Osteocyte (in vitro differentiated cells): Measurements from ENCODE around the gene GNAI1. TPM values are rescaled to one million over a fixed set of nuclear protein-coding genes. Genes with fewer than 3 reads are reported as not detected.

Experiments used
- DNase-seq: peaks from one replicate; pipeline ENCODE4 v3.0.0; 2021; ENCODE audit warnings: mixed read lengths; ENCODE audit not compliant: unreplicated experiment; ENCODE audit errors: extremely low spot score
- H3K27ac Mint-ChIP-seq: one replicate; pipeline ENCODE4 v1.8.0; 2021; ENCODE audit warnings: mild to moderate bottlenecking, mixed read lengths; ENCODE audit not compliant: unreplicated experiment
- H3K27me3 Mint-ChIP-seq: one replicate; pipeline ENCODE4 v1.8.0; 2021; ENCODE audit warnings: mixed read lengths; ENCODE audit not compliant: unreplicated experiment
- H3K36me3 Mint-ChIP-seq: one replicate; pipeline ENCODE4 v1.8.0; 2021; ENCODE audit warnings: mixed read lengths; ENCODE audit not compliant: unreplicated experiment
- H3K4me1 Mint-ChIP-seq: one replicate; pipeline ENCODE4 v1.8.0; 2021; ENCODE audit warnings: mixed read lengths; ENCODE audit not compliant: unreplicated experiment
- H3K4me3 Mint-ChIP-seq: one replicate; pipeline ENCODE4 v1.8.0; 2021; ENCODE audit warnings: mild to moderate bottlenecking, moderate library complexity, mixed read lengths; ENCODE audit not compliant: unreplicated experiment
- H3K9me3 Mint-ChIP-seq: one replicate; pipeline ENCODE4 v1.8.0; 2021; ENCODE audit warnings: mixed read lengths; ENCODE audit not compliant: unreplicated experiment
- total RNA-seq: library from RNA; stranded (reverse); gene quantifications from 2 replicates; pipeline ENCODE4 v1.2.1, GENCODE V29; 2021
- TF ChIP-seq, protein P1 (sequence below): fragments of 200-600 bp; sonication (generic); IDR thresholded peaks from 2 replicates; pipeline ENCODE4 v1.5.0; 2021; ENCODE audit warnings: antibody characterized with exemption, mild to moderate bottlenecking, moderate library complexity

GNAI1 gene
- total RNA-seq, 1 donor from 2014 or later: 44.4 TPM

DNA sequence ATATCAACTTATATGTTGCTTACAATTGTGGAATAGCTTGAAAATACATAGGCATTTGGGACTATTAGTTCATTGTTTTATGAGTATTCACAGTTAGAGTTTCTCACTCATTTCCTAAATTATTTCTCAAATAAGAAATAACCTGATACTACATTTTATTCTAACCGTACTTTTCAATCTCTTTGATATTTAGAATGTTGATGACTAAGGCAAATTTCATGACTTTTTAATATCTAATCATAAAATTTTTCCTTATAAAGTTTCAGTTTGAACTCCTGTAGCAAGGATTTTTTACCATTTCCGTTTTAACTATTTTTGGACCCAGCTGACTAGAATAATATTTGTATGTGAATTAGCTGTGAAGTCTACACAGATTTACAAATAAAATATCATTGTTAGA, 41.3 kb upstream of the GNAI1 start:
- TF ChIP-seq, protein P1, sequence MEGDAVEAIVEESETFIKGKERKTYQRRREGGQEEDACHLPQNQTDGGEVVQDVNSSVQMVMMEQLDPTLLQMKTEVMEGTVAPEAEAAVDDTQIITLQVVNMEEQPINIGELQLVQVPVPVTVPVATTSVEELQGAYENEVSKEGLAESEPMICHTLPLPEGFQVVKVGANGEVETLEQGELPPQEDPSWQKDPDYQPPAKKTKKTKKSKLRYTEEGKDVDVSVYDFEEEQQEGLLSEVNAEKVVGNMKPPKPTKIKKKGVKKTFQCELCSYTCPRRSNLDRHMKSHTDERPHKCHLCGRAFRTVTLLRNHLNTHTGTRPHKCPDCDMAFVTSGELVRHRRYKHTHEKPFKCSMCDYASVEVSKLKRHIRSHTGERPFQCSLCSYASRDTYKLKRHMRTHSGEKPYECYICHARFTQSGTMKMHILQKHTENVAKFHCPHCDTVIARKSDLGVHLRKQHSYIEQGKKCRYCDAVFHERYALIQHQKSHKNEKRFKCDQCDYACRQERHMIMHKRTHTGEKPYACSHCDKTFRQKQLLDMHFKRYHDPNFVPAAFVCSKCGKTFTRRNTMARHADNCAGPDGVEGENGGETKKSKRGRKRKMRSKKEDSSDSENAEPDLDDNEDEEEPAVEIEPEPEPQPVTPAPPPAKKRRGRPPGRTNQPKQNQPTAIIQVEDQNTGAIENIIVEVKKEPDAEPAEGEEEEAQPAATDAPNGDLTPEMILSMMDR: no peak
- Mint-ChIP-seq H3K4me1 (peaks cover 8% of the 10 kb centered on the region), H3K4me3 (no peak overlapping the region), H3K36me3 (no peaks in the 10 kb centered on the region), H3K27me3 (no peaks in the 10 kb centered on the region), H3K27ac (no peak overlapping the region), H3K9me3 (no peaks in the 10 kb centered on the region)
- no peak for DNase-seq

- Mint-ChIP-seq H3K4me1 (no peaks in the 10 kb centered on the region), H3K9me3 (no peaks in the 10 kb centered on the region)
- DNase-seq: no peak
Measured at GRCh38 chr7:80095545-80095944, 39.1 kb upstream of the GNAI1 start.

DNA sequence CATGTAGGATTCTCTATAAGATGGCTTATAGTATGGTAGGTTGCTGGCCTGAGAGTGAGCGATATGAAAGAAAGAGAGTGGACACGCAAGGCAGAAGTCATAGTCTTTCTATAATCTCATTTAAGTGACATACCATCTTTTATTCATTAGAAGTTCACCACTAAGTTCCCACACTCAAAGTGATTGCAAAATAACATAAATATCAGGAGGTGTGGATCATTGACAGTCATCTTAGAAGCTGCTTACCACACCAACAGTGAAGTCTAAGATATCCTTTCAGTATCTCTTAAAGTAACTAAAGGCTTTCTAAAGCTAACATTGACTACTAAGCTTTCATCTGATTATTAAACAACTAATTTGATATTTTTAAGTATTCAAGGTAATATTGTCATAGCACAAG, 36.9 kb upstream of the GNAI1 start:
- Mint-ChIP-seq H3K27ac (no peak overlapping the region), H3K27me3 (no peaks in the 10 kb centered on the region), H3K36me3 (peaks cover 2% of the 10 kb centered on the region), H3K4me3 (no peak overlapping the region), H3K4me1 (no peaks in the 10 kb centered on the region), H3K9me3 (peaks cover 8% of the 10 kb centered on the region)
- TF ChIP-seq, protein P1: no peak
- DNase-seq: no peak

More at GRCh38 chr7:80095545-80095944, 39.1 kb upstream of the GNAI1 start:
- Mint-ChIP-seq H3K36me3 (no peaks in the 10 kb centered on the region), H3K4me3 (no peak overlapping the region), H3K27me3 (no peaks in the 10 kb centered on the region), H3K27ac (no peak overlapping the region)
- TF ChIP-seq, protein P1: peak; percentile 65

DNA sequence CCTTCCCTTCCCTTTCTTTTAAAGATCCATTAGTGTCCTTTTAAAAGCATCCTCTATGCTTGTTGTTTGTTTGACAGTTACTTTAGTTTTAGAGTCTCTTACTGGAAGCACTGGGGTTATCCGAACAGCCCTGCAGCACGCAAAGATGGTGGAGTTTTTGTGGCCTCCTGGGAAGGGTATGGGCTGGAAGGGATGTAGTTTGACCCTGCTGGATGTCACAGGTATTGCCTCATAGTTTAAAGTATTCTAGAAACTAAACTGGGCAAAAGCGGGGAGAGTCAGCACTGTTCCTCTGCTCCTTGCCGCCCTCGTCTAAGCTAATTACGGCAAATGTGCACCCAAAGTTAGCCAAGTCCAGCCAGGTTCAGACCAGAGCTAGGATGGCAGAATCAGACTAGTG, 35.8 kb upstream of the GNAI1 start:
- Mint-ChIP-seq H3K9me3 (peaks cover 9% of the 10 kb centered on the region), H3K4me1 (no peaks in the 10 kb centered on the region), H3K27me3 (no peaks in the 10 kb centered on the region), H3K27ac (no peak overlapping the region), H3K4me3 (no peak overlapping the region), H3K36me3 (peaks cover 2% of the 10 kb centered on the region)
- TF ChIP-seq, protein P1: peak; percentile 8
- DNase-seq: no peak

DNA sequence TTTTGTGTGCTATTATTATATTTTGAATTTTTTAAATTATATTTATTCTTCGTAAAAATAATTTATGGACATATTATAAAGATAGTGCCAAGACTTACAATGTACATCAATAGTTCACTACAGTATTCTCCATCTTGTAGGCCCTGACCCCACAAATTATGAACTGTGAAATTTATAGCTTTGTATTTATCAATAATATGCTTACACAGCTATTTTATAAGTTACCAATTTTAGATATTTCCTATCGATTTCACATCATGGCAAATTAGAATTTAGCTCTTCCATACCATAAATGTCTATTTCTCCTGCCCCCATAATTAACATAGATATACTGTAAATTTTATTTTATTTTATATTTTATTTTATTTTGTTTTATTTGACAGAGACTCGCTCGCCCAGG, 34.4 kb upstream of the GNAI1 start:
- Mint-ChIP-seq H3K4me3 (no peak overlapping the region), H3K27ac (no peak overlapping the region), H3K36me3 (peaks cover 2% of the 10 kb centered on the region), H3K27me3 (no peaks in the 10 kb centered on the region), H3K4me1 (no peaks in the 10 kb centered on the region), H3K9me3 (peaks cover 9% of the 10 kb centered on the region)
- DNase-seq: no peak
- TF ChIP-seq, protein P1: no peak
